ENCODE data around the gene EDARADD.
A peak's percentile ranks its signal among the peaks of the same experiment; 100 is the strongest.
"Not testable (repeated sequence)": the region's sequence is repeated elsewhere in the genome, so short reads cannot be mapped to it uniquely, and the experiment has no call there.

The EDARADD gene

DNA sequence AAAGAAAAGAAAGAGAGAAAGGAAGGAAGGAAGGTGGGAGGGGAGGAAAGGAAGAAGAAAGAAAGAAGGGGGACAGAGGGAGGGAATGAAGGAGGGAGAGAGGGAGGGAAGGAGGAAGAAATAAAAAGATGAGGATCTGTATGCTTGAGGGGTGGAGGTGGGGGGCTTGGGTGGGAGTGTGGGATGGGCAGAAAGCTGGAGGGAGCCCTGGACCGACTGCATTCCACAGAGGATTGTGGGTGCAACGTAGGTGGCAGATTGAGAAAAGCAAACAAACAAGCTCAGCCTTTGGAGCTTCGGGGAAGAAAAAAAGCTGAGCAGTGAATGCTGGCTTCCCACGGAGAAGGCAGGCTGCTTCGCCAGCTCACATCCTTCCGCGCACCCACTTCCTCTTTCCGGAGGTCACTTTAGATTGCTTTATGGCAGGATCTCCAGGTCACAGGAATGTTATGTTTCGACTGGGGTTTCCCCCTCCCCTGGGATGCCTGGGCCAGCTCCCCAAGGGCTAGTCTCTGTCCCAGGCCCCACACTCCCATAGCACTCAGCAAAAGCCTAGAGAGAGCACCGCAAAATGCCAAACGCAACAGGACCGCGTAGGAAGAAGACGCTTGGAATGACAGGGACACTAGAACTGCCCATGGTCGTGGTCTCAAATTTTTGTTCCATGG, 109.0 kb downstream of the EDARADD start:
- Mint-ChIP-seq H3K27me3 (peaks cover 20% of the 10 kb centered on the region), H3K4me3 (peak overlapping the region; percentile 36), H3K9me3 (no peaks in the 10 kb centered on the region), H3K4me1 (peaks cover 10% of the 10 kb centered on the region), H3K27ac (peak overlapping the region; percentile 61), H3K36me3 (no peaks in the 10 kb centered on the region)
- peak; percentile 27 for ATAC-seq

DNA sequence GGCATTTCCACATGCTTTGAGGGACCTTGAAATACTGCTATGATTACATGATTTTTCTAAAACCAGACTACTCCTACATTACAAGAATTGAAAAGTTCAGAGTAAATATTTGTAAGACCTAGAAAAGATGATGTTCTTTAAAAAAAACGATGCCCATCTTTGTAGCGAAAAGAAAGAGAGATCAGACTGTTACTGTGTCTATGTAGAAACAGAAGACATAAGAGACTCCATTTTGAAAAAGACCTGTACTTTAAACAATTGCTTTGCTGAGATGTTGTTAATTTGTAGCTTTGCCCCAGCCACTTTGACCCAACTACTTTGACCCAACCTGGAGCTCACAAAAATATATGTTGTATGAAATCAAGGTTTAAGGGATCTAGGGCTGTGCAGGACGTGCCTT, 110.3 kb downstream of the EDARADD start:
- H3K36me3 Mint-ChIP-seq, H3K9me3 Mint-ChIP-seq, ATAC-seq, H3K27ac Mint-ChIP-seq, H3K4me3 Mint-ChIP-seq: not testable (repeated sequence)
- Mint-ChIP-seq H3K27me3 (peaks cover 19% of the 10 kb centered on the region), H3K4me1 (peaks cover 18% of the 10 kb centered on the region)

GRCh38 chr1:236507022-236507700, 113.1 kb downstream of the EDARADD start:
- Mint-ChIP-seq H3K9me3 (no peaks in the 10 kb centered on the region), H3K36me3 (no peaks in the 10 kb centered on the region), H3K27ac (no peak overlapping the region), H3K27me3 (peaks cover 13% of the 10 kb centered on the region), H3K4me1 (peaks cover 18% of the 10 kb centered on the region), H3K4me3 (no peak overlapping the region)
- ATAC-seq, result no peak

DNA sequence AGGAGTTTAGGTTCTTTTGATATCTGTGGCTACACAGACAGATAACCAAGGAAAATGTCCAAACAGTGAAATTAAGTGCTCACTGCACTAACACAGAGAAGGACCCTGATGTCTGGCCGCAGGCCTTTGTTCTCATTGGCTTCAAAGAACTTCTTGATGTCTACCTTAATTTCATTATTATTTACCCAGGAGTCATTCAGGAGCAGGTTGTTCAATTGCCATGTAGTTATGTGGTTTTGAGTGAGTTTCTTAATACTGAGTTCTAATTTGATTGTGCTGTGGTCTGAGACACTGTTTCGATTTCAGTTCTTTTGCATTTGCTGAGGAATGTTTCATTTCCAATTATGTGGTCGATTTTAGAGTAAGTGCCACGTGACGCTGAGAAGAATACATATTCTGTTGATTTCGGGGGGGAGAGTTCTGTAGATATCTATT, 114.5 kb downstream of the EDARADD start:
- Mint-ChIP-seq H3K4me1 (peaks cover 8% of the 10 kb centered on the region), H3K36me3 (no peaks in the 10 kb centered on the region), H3K4me3 (no peak overlapping the region), H3K27me3 (no peaks in the 10 kb centered on the region), H3K27ac (no peak overlapping the region), H3K9me3 (no peaks in the 10 kb centered on the region)
- ATAC-seq, result no peak

DNA sequence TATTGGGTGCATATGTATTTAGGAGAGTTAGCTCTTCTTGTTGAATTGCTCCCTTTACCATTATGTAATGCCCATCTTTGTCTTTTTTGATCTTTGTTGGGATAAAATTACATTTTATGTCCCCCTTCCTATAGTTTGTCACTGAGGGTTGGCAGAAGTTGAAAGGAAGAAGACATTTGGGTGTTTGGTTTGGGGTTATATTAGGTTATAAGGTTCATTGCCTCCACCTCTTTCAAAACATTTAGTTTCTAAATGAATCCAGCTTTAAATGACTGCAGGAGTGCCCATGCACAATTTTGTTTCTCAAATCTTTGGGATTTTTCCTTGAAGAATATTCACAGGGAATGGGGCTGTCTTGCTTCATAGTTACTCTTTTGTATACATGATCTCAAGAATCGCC, 115.1 kb downstream of the EDARADD start:
- no peak for ATAC-seq
- Mint-ChIP-seq H3K4me3 (no peak overlapping the region), H3K4me1 (peaks cover 8% of the 10 kb centered on the region), H3K9me3 (no peaks in the 10 kb centered on the region), H3K36me3 (no peaks in the 10 kb centered on the region), H3K27ac (no peak overlapping the region), H3K27me3 (no peaks in the 10 kb centered on the region)

DNA sequence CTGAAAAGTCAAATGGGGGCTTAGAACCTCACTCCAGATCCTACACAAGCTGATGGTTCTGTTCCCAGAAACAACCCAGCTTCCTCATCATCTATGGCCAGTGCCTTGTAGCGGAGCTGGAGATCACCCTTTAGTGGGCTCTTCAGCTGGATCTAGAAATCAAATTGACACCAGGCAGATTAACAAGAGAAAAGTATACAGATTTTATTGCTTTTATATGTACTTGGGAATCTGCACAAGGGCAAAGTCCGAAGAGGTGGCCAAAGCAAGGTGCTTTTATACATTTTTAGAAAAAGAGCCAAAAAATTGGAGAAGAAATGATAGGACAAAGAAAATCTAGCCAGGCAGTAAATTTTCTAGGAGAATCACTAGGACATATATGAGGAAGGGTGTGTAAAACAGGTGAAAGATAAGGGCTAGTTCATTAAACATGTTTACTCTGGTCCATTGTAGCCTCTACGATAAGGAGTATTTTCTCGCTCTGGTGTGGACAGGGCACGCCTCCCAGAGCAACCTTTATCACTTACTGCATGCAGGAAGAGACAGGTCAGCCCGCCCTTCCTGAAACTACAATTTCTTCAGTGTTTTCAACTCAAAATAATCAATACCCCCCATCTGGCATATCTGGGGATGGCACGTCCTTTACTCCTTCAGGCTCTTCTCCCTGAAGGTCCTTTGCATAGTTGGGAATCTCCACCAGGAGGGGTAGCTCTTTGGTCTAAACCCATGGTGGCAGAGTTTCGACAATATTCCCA, 115.7 kb downstream of the EDARADD start:
- Mint-ChIP-seq H3K27ac (no peak overlapping the region), H3K27me3 (no peaks in the 10 kb centered on the region), H3K36me3 (no peaks in the 10 kb centered on the region), H3K4me1 (peaks cover 8% of the 10 kb centered on the region), H3K9me3 (no peaks in the 10 kb centered on the region), H3K4me3 (no peak overlapping the region)
- no peak for ATAC-seq

GRCh38 chr1:236511735-236512418, 117.8 kb downstream of the EDARADD start:
- H3K4me3 Mint-ChIP-seq, result no peak overlapping the region
- peaks cover 8% of the 10 kb centered on the region for H3K4me1 Mint-ChIP-seq

DNA sequence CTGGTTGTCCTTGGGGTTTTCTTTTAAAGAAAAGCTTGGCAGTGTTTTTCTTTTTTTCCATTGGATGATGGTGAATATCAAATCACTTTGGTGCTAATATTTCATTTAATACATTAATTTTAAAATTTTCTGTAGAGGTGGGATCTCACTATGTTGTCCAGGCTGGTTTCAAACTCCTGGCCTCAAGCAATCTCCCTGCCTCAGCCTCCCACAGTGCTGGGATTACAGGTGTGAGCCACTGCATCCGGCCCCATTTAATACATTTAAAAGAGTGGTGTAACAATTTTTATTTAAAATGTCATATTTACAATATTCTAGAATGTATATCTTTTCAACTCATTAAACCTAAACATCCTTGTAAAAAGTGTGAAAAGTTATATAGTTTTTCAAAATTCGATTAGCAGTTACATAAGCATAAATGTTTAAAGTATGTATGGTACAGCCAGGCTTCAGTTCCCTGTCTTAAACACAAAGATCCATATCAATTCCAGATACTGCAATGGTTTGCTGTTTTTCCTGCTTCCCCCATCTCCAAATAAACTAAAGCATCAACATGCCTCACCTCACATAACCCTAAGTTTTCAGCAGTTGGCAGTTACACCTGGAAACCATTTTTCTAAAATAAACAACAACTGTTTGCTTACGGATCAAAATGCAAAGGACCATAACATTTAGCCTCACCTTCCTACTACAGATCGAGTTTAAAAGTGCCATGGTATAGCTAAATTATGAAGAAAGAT, 120.8 kb downstream of the EDARADD start:
- ATAC-seq, result no peak
- no peaks in the 10 kb centered on the region for H3K4me1 Mint-ChIP-seq
- H3K36me3 Mint-ChIP-seq, result no peaks in the 10 kb centered on the region
- no peak overlapping the region for H3K27ac Mint-ChIP-seq
- no peak overlapping the region for H3K4me3 Mint-ChIP-seq
- H3K27me3 Mint-ChIP-seq, result no peaks in the 10 kb centered on the region
- no peaks in the 10 kb centered on the region for H3K9me3 Mint-ChIP-seq

More at GRCh38 chr1:236511735-236512418, 117.8 kb downstream of the EDARADD start:
- Mint-ChIP-seq H3K27ac (no peak overlapping the region), H3K36me3 (no peaks in the 10 kb centered on the region), H3K9me3 (no peaks in the 10 kb centered on the region), H3K27me3 (no peaks in the 10 kb centered on the region)
- no peak for ATAC-seq

- no peak overlapping the region for H3K27ac Mint-ChIP-seq
- ATAC-seq, result no peak
- no peaks in the 10 kb centered on the region for H3K36me3 Mint-ChIP-seq
- no peaks in the 10 kb centered on the region for H3K9me3 Mint-ChIP-seq
- H3K4me3 Mint-ChIP-seq, result no peak overlapping the region
- no peaks in the 10 kb centered on the region for H3K27me3 Mint-ChIP-seq
- no peaks in the 10 kb centered on the region for H3K4me1 Mint-ChIP-seq
Measured at GRCh38 chr1:236515443-236515958, 121.4 kb downstream of the EDARADD start.

DNA sequence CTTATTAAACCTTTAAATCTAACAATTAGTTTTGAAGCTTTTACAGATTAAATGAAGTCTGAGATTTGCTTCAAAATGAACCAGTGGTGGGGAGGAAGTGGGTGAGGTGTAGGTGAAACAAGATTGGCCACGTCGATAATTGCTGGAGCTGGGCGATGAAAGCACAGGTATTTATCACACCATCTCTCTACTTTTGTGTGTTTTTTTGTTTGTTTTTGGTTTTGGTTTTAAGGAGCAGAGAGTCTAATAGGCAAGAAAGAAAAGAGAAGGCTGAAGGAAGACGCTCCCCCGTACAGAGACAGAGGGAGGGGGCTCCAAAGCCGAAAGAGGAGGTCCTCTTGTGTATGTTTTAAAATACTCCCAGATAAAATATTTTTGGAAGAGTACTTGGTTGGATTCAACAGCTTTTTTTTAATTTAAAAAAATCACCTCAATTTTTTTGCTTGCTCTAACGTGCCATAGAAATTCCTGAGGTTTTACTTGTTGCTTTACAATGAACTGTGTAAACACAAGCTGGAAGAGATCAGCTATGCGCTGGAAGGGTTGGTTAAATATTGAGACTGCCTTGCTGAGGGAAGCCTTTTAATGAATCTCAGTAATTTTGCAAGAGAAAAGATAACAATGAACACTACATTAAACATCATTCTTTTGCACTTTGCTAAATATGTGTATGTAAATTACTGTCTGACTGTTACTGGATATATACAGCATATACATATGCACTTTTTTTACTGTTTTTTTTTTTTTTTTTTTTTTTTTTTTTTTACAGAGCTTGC, 123.0 kb downstream of the EDARADD start:
- Mint-ChIP-seq H3K4me1 (no peaks in the 10 kb centered on the region), H3K9me3 (no peaks in the 10 kb centered on the region), H3K4me3 (no peak overlapping the region), H3K27me3 (no peaks in the 10 kb centered on the region), H3K36me3 (no peaks in the 10 kb centered on the region), H3K27ac (no peak overlapping the region)
- no peak for ATAC-seq

DNA sequence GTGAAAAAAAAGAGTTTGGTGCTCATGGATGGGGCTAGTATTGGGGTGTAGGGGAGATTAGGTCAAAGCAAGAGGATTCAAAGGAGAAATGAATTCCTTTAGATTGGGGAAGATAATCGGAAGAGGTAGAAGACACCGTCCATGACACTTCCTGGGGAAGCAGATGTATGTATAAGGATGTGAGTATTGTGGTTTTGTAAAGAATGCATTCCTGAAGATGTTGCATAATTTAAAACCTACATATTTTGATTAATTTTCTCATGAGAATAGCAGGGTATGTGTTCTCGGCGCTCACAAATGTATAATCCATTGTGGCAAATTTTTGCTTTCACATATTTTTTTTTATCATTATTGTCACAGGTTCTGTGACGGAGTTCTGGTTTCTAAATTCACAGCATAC, 124.2 kb downstream of the EDARADD start:
- no peaks in the 10 kb centered on the region for H3K27me3 Mint-ChIP-seq
- H3K9me3 Mint-ChIP-seq, result no peaks in the 10 kb centered on the region
- H3K36me3 Mint-ChIP-seq, result no peaks in the 10 kb centered on the region
- peaks cover under 1% of the 10 kb centered on the region for H3K4me1 Mint-ChIP-seq
- ATAC-seq, result no peak
- no peak overlapping the region for H3K27ac Mint-ChIP-seq
- no peak overlapping the region for H3K4me3 Mint-ChIP-seq

DNA sequence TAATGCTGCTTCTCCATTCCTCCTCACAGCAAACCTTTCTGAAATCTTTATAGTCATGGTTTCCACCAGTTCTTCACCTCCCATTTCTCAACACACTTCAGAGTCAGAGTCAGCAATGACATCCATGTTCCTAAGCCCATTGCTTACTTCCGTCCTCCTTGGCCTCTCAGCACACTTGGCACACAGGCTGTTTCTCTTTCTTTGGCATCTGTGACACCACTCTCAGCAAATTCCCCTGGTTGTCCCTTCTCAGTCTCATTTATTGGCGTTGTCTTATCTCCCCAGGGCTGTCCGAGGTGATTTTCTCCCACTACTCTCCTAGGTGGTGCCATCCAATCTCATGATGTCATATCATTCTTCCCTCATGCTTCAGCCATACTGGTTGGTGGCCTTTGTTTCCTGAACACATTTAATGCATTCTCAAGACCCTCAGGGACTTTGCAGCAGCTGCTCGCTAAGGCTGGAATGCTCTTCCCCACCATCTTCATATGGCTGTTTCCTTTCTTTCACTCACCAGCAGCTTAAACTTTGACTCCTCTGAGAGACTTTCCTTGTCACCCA, 126.4 kb downstream of the EDARADD start:
- no peaks in the 10 kb centered on the region for H3K9me3 Mint-ChIP-seq
- no peak overlapping the region for H3K4me3 Mint-ChIP-seq
- no peak for ATAC-seq
- H3K27me3 Mint-ChIP-seq, result no peaks in the 10 kb centered on the region
- peaks cover 11% of the 10 kb centered on the region for H3K4me1 Mint-ChIP-seq
- H3K27ac Mint-ChIP-seq, result no peak overlapping the region
- no peaks in the 10 kb centered on the region for H3K36me3 Mint-ChIP-seq

- peak overlapping the region; percentile 94 for H3K27ac Mint-ChIP-seq
- peak overlapping the region; percentile 96 for H3K4me3 Mint-ChIP-seq
- H3K9me3 Mint-ChIP-seq, result no peaks in the 10 kb centered on the region
- ATAC-seq, result peak; percentile 20
- H3K4me1 Mint-ChIP-seq, result peaks cover 11% of the 10 kb centered on the region
- peaks cover 16% of the 10 kb centered on the region for H3K36me3 Mint-ChIP-seq
- H3K27me3 Mint-ChIP-seq, result no peaks in the 10 kb centered on the region
Measured at GRCh38 chr1:236522937-236523703, 129.0 kb downstream of the EDARADD start.
